Thoracic aorta (tissue), 2 donors: Measurements from ENCODE around the gene TSC2. TPM values are rescaled to one million over a fixed set of nuclear protein-coding genes. Genes with fewer than 3 reads are reported as not detected.
A peak's percentile ranks its signal among the peaks of the same experiment; 100 is the strongest.
"Not testable (repeated sequence)": the region's sequence is repeated elsewhere in the genome, so short reads cannot be mapped to it uniquely, and the experiment has no call there.

Source experiments
- ATAC-seq: fragments of 150-250 bp; one replicate; pipeline ENCODE4 v1.8.0; 2017; ENCODE audit warnings: low read depth; ENCODE audit not compliant: insufficient number of reproducible peaks, low FRiP score
- DNase-seq: peaks from one replicate; pipeline ENCODE4 v3.0.0-alpha.2; 2020; ENCODE audit warnings: low spot score
- H3K27ac ChIP-seq, 2 donors: fragments of 200-600 bp; sonication (generic); 1 replicate in 1 of 2; 2 replicates in 1 of 2; pipeline ENCODE4 v1.5.1; 2016; ENCODE audit warnings: mild to moderate bottlenecking in 2 of 2, moderate library complexity in 2 of 2
- H3K27me3 ChIP-seq: fragments of 200-600 bp; sonication (generic); replicated peaks from 2 replicates; pipeline ENCODE4 v1.6.0; 2016; ENCODE audit warnings: mild to moderate bottlenecking; ENCODE audit not compliant: insufficient read depth
- H3K36me3 ChIP-seq: fragments of 200-600 bp; sonication (generic); one replicate; pipeline ENCODE4 v1.5.1; 2016
- H3K4me1 ChIP-seq, 2 donors: fragments of 200-600 bp; sonication (generic); 1 replicate in 1 of 2; 2 replicates in 1 of 2; pipeline versions ENCODE4 v1.5.1 to v1.6.0; 2016; ENCODE audit warnings: low read depth in 2 of 2, mild to moderate bottlenecking in 1 of 2; ENCODE audit not compliant: control insufficient read depth in 1 of 2
- H3K4me3 ChIP-seq: fragments of 200-600 bp; sonication (generic); 2 replicates; pipeline ENCODE4 v1.5.1; 2016; ENCODE audit warnings: mild to moderate bottlenecking
- H3K9me3 ChIP-seq: fragments of 200-600 bp; sonication (generic); 2 replicates; pipeline ENCODE4 v1.5.1; 2016
- total RNA-seq, 2 donors: library from RNA; depleted of rRNA; stranded (reverse); fragments of >200 nt; gene quantifications; one replicate each; pipeline versions ENCODE4 v1.1.0 to v1.2.3, GENCODE V29; 2016

TSC2 gene
- total RNA-seq, 2 donors from 2014 or later: 112 to 123 TPM

- ATAC-seq, H3K9me3 ChIP-seq, H3K27me3 ChIP-seq, H3K36me3 ChIP-seq, DNase-seq: not testable (repeated sequence)
- Histone ChIP-seq H3K27ac (peak overlapping the region in 1 of 2 donors; percentile 41), H3K4me1 (peaks cover 34 to 72% of the 10 kb centered on the region in 2 donors), H3K4me3 (peak overlapping the region; percentile 39)
These were observed 82.2 kb downstream of the TSC2 start for GRCh38 chr16:2129890-2130447.

GRCh38 chr16:2133797-2134196 lies 86.0 kb downstream of the TSC2 start:
- H3K4me1 ChIP-seq: peaks cover 10 to 47% of the 10 kb centered on the region in 2 donors
- H3K27ac ChIP-seq: peak overlapping the region; percentile 34 to 77
- not testable (repeated sequence) for DNase-seq, H3K27me3 ChIP-seq, H3K36me3 ChIP-seq, H3K9me3 ChIP-seq, ATAC-seq
- peak overlapping the region; percentile 59 for H3K4me3 ChIP-seq

GRCh38 chr16:2135071-2135470 lies 87.3 kb downstream of the TSC2 start:
- H3K27ac ChIP-seq: peak overlapping the region; percentile 71 to 80
- ATAC-seq: not testable (repeated sequence)

GRCh38 chr16:2135770-2136490 lies 88.1 kb downstream of the TSC2 start, which contains the start of gene PKD1:
Gene PKD1 (minus strand): TSS chr16:2135898. CDS start chr16:2135689, 209 bp downstream.
- ATAC-seq, H3K36me3 ChIP-seq, H3K9me3 ChIP-seq, H3K27me3 ChIP-seq: not testable (repeated sequence)
- H3K27ac ChIP-seq: peak within 1 kb of the TSS; percentile 71 to 80
- H3K4me1 ChIP-seq: peaks cover 2 to 30% of the 10 kb centered on the region in 2 donors
- DNase-seq: peak; percentile 94
- peak within 1 kb of the TSS; percentile 83 for H3K4me3 ChIP-seq

More at GRCh38 chr16:2135071-2135470, 87.3 kb downstream of the TSC2 start:
- not testable (repeated sequence) for H3K9me3 ChIP-seq, DNase-seq, H3K27me3 ChIP-seq, H3K36me3 ChIP-seq
- Histone ChIP-seq H3K4me3 (peak overlapping the region; percentile 83), H3K4me1 (peaks cover 5 to 36% of the 10 kb centered on the region in 2 donors)

Other genes starting within 250 kb of the TSC2 start
- gene HAGH, start 221.2 kb upstream of the TSC2 start, total RNA-seq: 100 to 1,000 TPM in 1 of 2 donors, 10 to 100 TPM in 1; 99.8 to 183 TPM
- 10 to 100 TPM; 14.4 to 17.5 TPM for gene FAHD1, start 220.8 kb upstream of the TSC2 start, total RNA-seq
- not detected for gene MEIOB, start 175.8 kb upstream of the TSC2 start, total RNA-seq
- gene HS3ST6, start 129.6 kb upstream of the TSC2 start, total RNA-seq: not detected
- gene MSRB1, start 104.8 kb upstream of the TSC2 start, total RNA-seq: 10 to 100 TPM; 21.2 to 37.6 TPM
- not detected for gene RPL3L, start 93.3 kb upstream of the TSC2 start, total RNA-seq
- gene NDUFB10, start 88.4 kb upstream of the TSC2 start, total RNA-seq: 100 to 1,000 TPM; 108 to 197 TPM
- gene RPS2, start 83.2 kb upstream of the TSC2 start, total RNA-seq: 100 to 1,000 TPM; 702 to 834 TPM
- gene RNF151, start 81.1 kb upstream of the TSC2 start, total RNA-seq: not detected
- gene TBL3, start 75.9 kb upstream of the TSC2 start, total RNA-seq: 10 to 100 TPM; 22.2 to 44.8 TPM
- gene NOXO1, start 66.5 kb upstream of the TSC2 start, total RNA-seq: not detected
- 10 to 100 TPM; 12.4 to 14.6 TPM for gene GFER, start 63.8 kb upstream of the TSC2 start, total RNA-seq
- gene SYNGR3, start 58.0 kb upstream of the TSC2 start, total RNA-seq: 1 to 10 TPM in 1 of 2 donors, under 1 TPM in 1; 0.49 to 1.5 TPM
- gene ZNF598, start 38.2 kb upstream of the TSC2 start, total RNA-seq: 10 to 100 TPM; 65.8 to 68.5 TPM
- not detected for gene NPW, start 28.2 kb upstream of the TSC2 start, total RNA-seq
- gene NHERF2, start 21.1 kb upstream of the TSC2 start, total RNA-seq: 10 to 100 TPM; 66.0 to 84.1 TPM
- gene NTHL1, start 151 bp upstream of the TSC2 start, total RNA-seq: 10 to 100 TPM in 1 of 2 donors, 1 to 10 TPM in 1; 7.7 to 13.4 TPM
- gene PKD1, start 87.9 kb downstream of the TSC2 start, total RNA-seq: 1,000 to 10,000 TPM in 1 of 2 donors, 100 to 1,000 TPM in 1; 838 to 1,071 TPM
- not detected for gene RAB26, start 100.6 kb downstream of the TSC2 start, total RNA-seq
- gene TRAF7, start 107.8 kb downstream of the TSC2 start, total RNA-seq: 10 to 100 TPM; 34.1 to 54.8 TPM
- gene CASKIN1, start 148.6 kb downstream of the TSC2 start, total RNA-seq: not detected
- gene MLST8, start 157.5 kb downstream of the TSC2 start, total RNA-seq: 10 to 100 TPM; 13.7 to 47.7 TPM
- 10 to 100 TPM; 11.4 to 43.1 TPM for gene BRICD5, start 162.9 kb downstream of the TSC2 start, total RNA-seq
- 10 to 100 TPM in 1 of 2 donors, 1 to 10 TPM in 1; 9.1 to 19.5 TPM for gene PGP, start 166.9 kb downstream of the TSC2 start, total RNA-seq
- 10 to 100 TPM; 44.0 to 50.2 TPM for gene E4F1, start 175.6 kb downstream of the TSC2 start, total RNA-seq
- 10 to 100 TPM in 1 of 2 donors, 1 to 10 TPM in 1; 2.3 to 10.7 TPM for gene DNASE1L2, start 188.5 kb downstream of the TSC2 start, total RNA-seq
- 10 to 100 TPM; 29.3 to 39.1 TPM for gene ECI1, start 203.6 kb downstream of the TSC2 start, total RNA-seq
- gene RNPS1, start 220.1 kb downstream of the TSC2 start, total RNA-seq: 100 to 1,000 TPM in 1 of 2 donors, 10 to 100 TPM in 1; 94.5 to 157 TPM